Neural cell (in vitro differentiated cells): ENCODE measurements around the gene PAK3. TPM values are rescaled to one million over a fixed set of nuclear protein-coding genes. Genes with fewer than 3 reads are reported as not detected.

Source experiments
- H2AFZ ChIP-seq: fragments of 200-600, 300-800 bp; sonication (generic), shearing (Covaris generic); 2 replicates; pipeline ENCODE4 v1.6.0; 2014; ENCODE audit warnings: low read depth, mild to moderate bottlenecking, antibody characterized with exemption, low read length, moderate library complexity
- H3F3A ChIP-seq: fragments of 200-600 bp; shearing (Covaris generic); 2 replicates; pipeline ENCODE4 v1.6.1; 2016; ENCODE audit warnings: mild to moderate bottlenecking, moderate library complexity, mixed read lengths, antibody characterized with exemption, low read length; ENCODE audit not compliant: insufficient read depth, poor library complexity, severe bottlenecking
- H3K27ac ChIP-seq: fragments of 200-600, 300-800 bp; sonication (generic), shearing (Covaris generic); 2 replicates; pipeline ENCODE4 v1.5.1; 2014; ENCODE audit warnings: mild to moderate bottlenecking, low read length, moderate library complexity
- H3K27me3 ChIP-seq: fragments of 300-800, 200-600 bp; sonication (generic), shearing (Covaris generic); 2 replicates; pipeline ENCODE4 v1.6.0; 2014; ENCODE audit warnings: mild to moderate bottlenecking, low read depth, low read length, moderate library complexity; ENCODE audit not compliant: insufficient read depth
- H3K36me3 ChIP-seq: fragments of 300-800, 200-600 bp; sonication (generic), shearing (Covaris generic); 2 replicates; pipeline ENCODE4 v1.5.1; 2014; ENCODE audit warnings: mild to moderate bottlenecking, antibody characterized with exemption, low read length, moderate library complexity; ENCODE audit not compliant: insufficient read depth
- H3K4me2 ChIP-seq: fragments of 300-800, 200-600 bp; sonication (generic), shearing (Covaris generic); 2 replicates; pipeline ENCODE4 v1.6.0; 2014; ENCODE audit warnings: mild to moderate bottlenecking, low read length
- H3K4me3 ChIP-seq: fragments of 300-800, 200-600 bp; sonication (generic), shearing (Covaris generic); 2 replicates; pipeline ENCODE4 v1.5.1; 2014; ENCODE audit warnings: mild to moderate bottlenecking, low read length, moderate library complexity
- H3K79me2 ChIP-seq: fragments of 200-600 bp; shearing (Covaris generic); replicated peaks from 2 replicates; pipeline ENCODE4 v1.6.0; 2014; ENCODE audit warnings: mild to moderate bottlenecking, low read length, moderate library complexity; ENCODE audit not compliant: insufficient read depth
- H3K9ac ChIP-seq: fragments of 300-800, 200-600 bp; sonication (generic), shearing (Covaris generic); 2 replicates; pipeline ENCODE4 v1.6.1; 2016; ENCODE audit warnings: mild to moderate bottlenecking, low read length, mixed read lengths
- H3K9me2 ChIP-seq: fragments of 200-600 bp; shearing (Covaris generic); 2 replicates; pipeline ENCODE4 v1.6.1; 2016; ENCODE audit warnings: mild to moderate bottlenecking, low read length, mixed read lengths; ENCODE audit not compliant: insufficient read depth
- H3K9me3 ChIP-seq: fragments of 200-600, 300-800 bp; sonication (generic), shearing (Covaris generic); 2 replicates; pipeline ENCODE4 v1.6.1; 2016; ENCODE audit warnings: mild to moderate bottlenecking, mixed run types, low read length, moderate library complexity, mixed read lengths
- H4K20me1 ChIP-seq: fragments of 200-600 bp; shearing (Covaris generic); 2 replicates; pipeline ENCODE4 v1.6.1; 2016; ENCODE audit warnings: mild to moderate bottlenecking, mixed run types; ENCODE audit not compliant: insufficient read depth
- EP300 ChIP-seq: fragments of 450-650 bp; conservative IDR thresholded peaks from 2 replicates; pipeline ENCODE4 v1.6.1; 2014; ENCODE audit warnings: antibody characterized with exemption, mild to moderate bottlenecking, moderate library complexity; ENCODE audit not compliant: poor library complexity, severe bottlenecking
- EZH2 ChIP-seq: fragments of 200-600, 300-800 bp; shearing (Covaris generic), sonication (generic); IDR thresholded peaks from 2 replicates; pipeline ENCODE4 v1.6.1; 2014; ENCODE audit warnings: antibody characterized with exemption, low read length, borderline replicate concordance, mild to moderate bottlenecking; ENCODE audit not compliant: insufficient read depth, poor library complexity, severe bottlenecking
- MXI1 ChIP-seq: fragments of 450-650 bp; conservative IDR thresholded peaks from 2 replicates; pipeline ENCODE4 v1.6.1; 2014; ENCODE audit warnings: antibody characterized with exemption, mild to moderate bottlenecking; ENCODE audit not compliant: poor library complexity, severe bottlenecking
- POLR2AphosphoS5 ChIP-seq: IDR thresholded peaks from 2 replicates; pipeline ENCODE4 v1.6.1; 2012
- RAD21 ChIP-seq: fragments of 450-650 bp; conservative IDR thresholded peaks from 2 replicates; pipeline ENCODE4 v1.6.1; 2014; ENCODE audit warnings: antibody characterized with exemption, mild to moderate bottlenecking, moderate library complexity
- SMC3 ChIP-seq: fragments of 450-650 bp; conservative IDR thresholded peaks from 2 replicates; pipeline ENCODE4 v1.6.1; 2014; ENCODE audit warnings: antibody characterized with exemption, mild to moderate bottlenecking, moderate library complexity; ENCODE audit not compliant: poor library complexity
- TAF1 ChIP-seq: IDR thresholded peaks from 2 replicates; pipeline ENCODE4 v1.6.1; 2012; ENCODE audit warnings: low read depth
- polyA plus RNA-seq: library from polyadenylated mRNA; depleted of rRNA; stranded (reverse); fragments of >200 nt; gene quantifications from 2 replicates; pipeline ENCODE4 v1.2.3, GENCODE V29; 2014
- TF ChIP-seq, protein P1 (sequence below): fragments of 450-650 bp; IDR thresholded peaks from 2 replicates; pipeline ENCODE4 v1.5.1; 2014; ENCODE audit warnings: antibody characterized with exemption, mild to moderate bottlenecking, moderate library complexity; ENCODE audit not compliant: poor library complexity, severe bottlenecking
- TF ChIP-seq, protein P2 (sequence below): IDR thresholded peaks from 2 replicates; pipeline ENCODE4 v1.6.1; 2012; ENCODE audit warnings: borderline replicate concordance

Gene PAK3
- polyA plus RNA-seq, 1 donor from 2014 or later: 92.4 TPM

DNA sequence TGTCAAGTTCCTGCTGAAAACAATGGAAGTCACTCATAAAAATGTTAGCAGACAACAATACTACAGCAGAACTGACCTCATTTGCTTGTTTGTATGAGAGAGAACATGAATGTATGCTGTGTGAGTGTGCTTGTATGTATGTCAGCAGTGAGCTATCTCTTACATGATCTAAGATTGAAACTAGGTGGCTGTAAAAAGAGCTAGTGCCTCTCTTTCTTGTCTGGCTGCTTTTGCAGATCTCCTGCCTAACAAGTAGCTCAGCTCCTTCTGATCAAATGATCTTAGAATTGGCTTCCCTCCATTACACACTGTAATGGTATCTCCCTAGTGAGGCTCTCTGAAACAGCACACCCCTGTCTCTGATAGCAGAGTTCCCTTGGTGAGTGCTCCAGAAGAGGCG lies 20.7 kb downstream of the PAK3 start:
- no peak overlapping the region for H3K4me2 ChIP-seq
- H3K36me3 ChIP-seq: no peaks in the 10 kb centered on the region
- no peak overlapping the region for H2AFZ ChIP-seq
- H3K9me2 ChIP-seq: no peaks in the 10 kb centered on the region
- H3K27ac ChIP-seq: no peak overlapping the region
- H4K20me1 ChIP-seq: no peaks in the 10 kb centered on the region
- no peak for TF ChIP-seq MXI1
- no peak for TF ChIP-seq POLR2AphosphoS5
- TF ChIP-seq EZH2: no peak
- TF ChIP-seq TAF1: no peak
- TF ChIP-seq, protein P1, sequence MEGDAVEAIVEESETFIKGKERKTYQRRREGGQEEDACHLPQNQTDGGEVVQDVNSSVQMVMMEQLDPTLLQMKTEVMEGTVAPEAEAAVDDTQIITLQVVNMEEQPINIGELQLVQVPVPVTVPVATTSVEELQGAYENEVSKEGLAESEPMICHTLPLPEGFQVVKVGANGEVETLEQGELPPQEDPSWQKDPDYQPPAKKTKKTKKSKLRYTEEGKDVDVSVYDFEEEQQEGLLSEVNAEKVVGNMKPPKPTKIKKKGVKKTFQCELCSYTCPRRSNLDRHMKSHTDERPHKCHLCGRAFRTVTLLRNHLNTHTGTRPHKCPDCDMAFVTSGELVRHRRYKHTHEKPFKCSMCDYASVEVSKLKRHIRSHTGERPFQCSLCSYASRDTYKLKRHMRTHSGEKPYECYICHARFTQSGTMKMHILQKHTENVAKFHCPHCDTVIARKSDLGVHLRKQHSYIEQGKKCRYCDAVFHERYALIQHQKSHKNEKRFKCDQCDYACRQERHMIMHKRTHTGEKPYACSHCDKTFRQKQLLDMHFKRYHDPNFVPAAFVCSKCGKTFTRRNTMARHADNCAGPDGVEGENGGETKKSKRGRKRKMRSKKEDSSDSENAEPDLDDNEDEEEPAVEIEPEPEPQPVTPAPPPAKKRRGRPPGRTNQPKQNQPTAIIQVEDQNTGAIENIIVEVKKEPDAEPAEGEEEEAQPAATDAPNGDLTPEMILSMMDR: no peak
- TF ChIP-seq, protein P2, sequence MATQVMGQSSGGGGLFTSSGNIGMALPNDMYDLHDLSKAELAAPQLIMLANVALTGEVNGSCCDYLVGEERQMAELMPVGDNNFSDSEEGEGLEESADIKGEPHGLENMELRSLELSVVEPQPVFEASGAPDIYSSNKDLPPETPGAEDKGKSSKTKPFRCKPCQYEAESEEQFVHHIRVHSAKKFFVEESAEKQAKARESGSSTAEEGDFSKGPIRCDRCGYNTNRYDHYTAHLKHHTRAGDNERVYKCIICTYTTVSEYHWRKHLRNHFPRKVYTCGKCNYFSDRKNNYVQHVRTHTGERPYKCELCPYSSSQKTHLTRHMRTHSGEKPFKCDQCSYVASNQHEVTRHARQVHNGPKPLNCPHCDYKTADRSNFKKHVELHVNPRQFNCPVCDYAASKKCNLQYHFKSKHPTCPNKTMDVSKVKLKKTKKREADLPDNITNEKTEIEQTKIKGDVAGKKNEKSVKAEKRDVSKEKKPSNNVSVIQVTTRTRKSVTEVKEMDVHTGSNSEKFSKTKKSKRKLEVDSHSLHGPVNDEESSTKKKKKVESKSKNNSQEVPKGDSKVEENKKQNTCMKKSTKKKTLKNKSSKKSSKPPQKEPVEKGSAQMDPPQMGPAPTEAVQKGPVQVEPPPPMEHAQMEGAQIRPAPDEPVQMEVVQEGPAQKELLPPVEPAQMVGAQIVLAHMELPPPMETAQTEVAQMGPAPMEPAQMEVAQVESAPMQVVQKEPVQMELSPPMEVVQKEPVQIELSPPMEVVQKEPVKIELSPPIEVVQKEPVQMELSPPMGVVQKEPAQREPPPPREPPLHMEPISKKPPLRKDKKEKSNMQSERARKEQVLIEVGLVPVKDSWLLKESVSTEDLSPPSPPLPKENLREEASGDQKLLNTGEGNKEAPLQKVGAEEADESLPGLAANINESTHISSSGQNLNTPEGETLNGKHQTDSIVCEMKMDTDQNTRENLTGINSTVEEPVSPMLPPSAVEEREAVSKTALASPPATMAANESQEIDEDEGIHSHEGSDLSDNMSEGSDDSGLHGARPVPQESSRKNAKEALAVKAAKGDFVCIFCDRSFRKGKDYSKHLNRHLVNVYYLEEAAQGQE: no peak
- TF ChIP-seq EP300: no peak
- no peak for TF ChIP-seq SMC3
- TF ChIP-seq RAD21: no peak
- H3K79me2 ChIP-seq: no peaks in the 10 kb centered on the region
- no peaks in the 10 kb centered on the region for H3K9me3 ChIP-seq
- H3K9ac ChIP-seq: no peak overlapping the region
- no peaks in the 10 kb centered on the region for H3F3A ChIP-seq
- no peaks in the 10 kb centered on the region for H3K27me3 ChIP-seq
- no peak overlapping the region for H3K4me3 ChIP-seq

DNA sequence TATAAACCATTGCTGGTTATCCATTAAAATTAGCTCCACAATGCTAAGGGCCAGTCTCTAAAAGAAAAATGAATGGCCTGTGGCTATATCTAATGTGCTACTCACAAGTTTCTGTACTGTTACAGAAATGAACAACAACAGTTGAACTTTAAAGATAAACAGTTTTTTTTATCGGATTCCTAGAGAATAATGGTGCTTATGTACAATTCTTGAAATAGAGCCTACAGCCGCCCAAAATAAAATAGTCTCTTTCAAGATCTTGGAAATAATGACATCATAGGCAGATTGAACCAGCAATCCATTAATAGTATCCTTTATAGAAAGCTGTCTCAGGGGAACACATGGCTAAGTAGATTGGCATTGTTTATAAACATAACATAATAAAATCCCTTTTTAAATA lies 23.4 kb downstream of the PAK3 start:
- no peaks in the 10 kb centered on the region for H3K36me3 ChIP-seq
- no peak overlapping the region for H3K4me3 ChIP-seq
- no peaks in the 10 kb centered on the region for H4K20me1 ChIP-seq
- H3K9ac ChIP-seq: no peak overlapping the region
- H3K27me3 ChIP-seq: no peaks in the 10 kb centered on the region
- H2AFZ ChIP-seq: no peak overlapping the region
- H3K79me2 ChIP-seq: no peaks in the 10 kb centered on the region
- TF ChIP-seq RAD21: no peak
- H3K27ac ChIP-seq: no peak overlapping the region
- H3K9me2 ChIP-seq: no peaks in the 10 kb centered on the region
- no peaks in the 10 kb centered on the region for H3K9me3 ChIP-seq
- no peaks in the 10 kb centered on the region for H3F3A ChIP-seq
- H3K4me2 ChIP-seq: no peak overlapping the region

DNA sequence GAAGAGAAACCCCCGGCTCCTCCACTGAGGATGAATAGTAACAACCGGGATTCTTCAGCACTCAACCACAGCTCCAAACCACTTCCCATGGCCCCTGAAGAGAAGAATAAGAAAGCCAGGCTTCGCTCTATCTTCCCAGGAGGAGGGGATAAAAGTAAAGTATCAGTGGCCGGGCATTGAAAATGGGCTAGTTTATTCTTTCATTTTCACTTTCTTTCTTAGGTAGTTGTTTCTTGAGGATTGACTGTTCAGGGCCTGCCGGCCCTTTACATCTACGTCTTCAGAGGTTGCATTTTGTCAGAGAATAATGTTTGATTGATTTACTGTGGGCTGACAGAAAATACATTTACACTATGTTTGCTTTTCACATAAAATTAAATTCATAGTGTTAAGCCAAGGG lies 27.1 kb downstream of the PAK3 start:
- Histone ChIP-seq H3K36me3 (peaks cover 5% of the 10 kb centered on the region), H3K27ac (no peak overlapping the region), H3K79me2 (no peaks in the 10 kb centered on the region), H2AFZ (no peak overlapping the region), H3K9ac (no peak overlapping the region), H3K27me3 (no peaks in the 10 kb centered on the region), H3K9me3 (no peaks in the 10 kb centered on the region), H3K4me3 (no peak overlapping the region), H3F3A (no peaks in the 10 kb centered on the region), H3K4me2 (no peak overlapping the region), H4K20me1 (no peaks in the 10 kb centered on the region), H3K9me2 (no peaks in the 10 kb centered on the region)
- TF ChIP-seq, protein P1: no peak
- no peak for TF ChIP-seq SMC3
- no peak for TF ChIP-seq MXI1
- no peak for TF ChIP-seq POLR2AphosphoS5
- TF ChIP-seq TAF1: no peak
- TF ChIP-seq, protein P2: no peak
- no peak for TF ChIP-seq EP300
- TF ChIP-seq EZH2: no peak
- TF ChIP-seq RAD21: no peak
